Measurements from ENCODE around the gene SORCS2.

SORCS2 gene

GRCh38 chr4:7533267-7533666 is 340.9 kb downstream of the SORCS2 start:
- in situ Hi-C loops (cut with MboI; ENCODE audit: low sequenced_read_pairs, unreplicated experiment), result no loop called here
- no peak for TF ChIP-seq CTCF (IDR thresholded peaks at IDR 0.05; ENCODE audit: borderline replicate concordance, control extremely low read depth, extremely low read depth, insufficient read depth, missing control alignments)
- DNase-seq (ENCODE audit: low spot score), result no peak

GRCh38 chr4:7535094-7535493 is 342.8 kb downstream of the SORCS2 start:
- in situ Hi-C loops (cut with MboI; ENCODE audit: low sequenced_read_pairs, unreplicated experiment), result no loop called here
- no peak for TF ChIP-seq CTCF (IDR thresholded peaks at IDR 0.05; ENCODE audit: borderline replicate concordance, control extremely low read depth, extremely low read depth, insufficient read depth, missing control alignments)
- no peak for DNase-seq (ENCODE audit: low spot score)

GRCh38 chr4:7535619-7536018 is 343.3 kb downstream of the SORCS2 start:
- in situ Hi-C loops (cut with MboI; ENCODE audit: low sequenced_read_pairs, unreplicated experiment), result no loop called here
- no peak for TF ChIP-seq CTCF (IDR thresholded peaks at IDR 0.05; ENCODE audit: borderline replicate concordance, control extremely low read depth, extremely low read depth, insufficient read depth, missing control alignments)
- no peak for DNase-seq (ENCODE audit: low spot score)

- TF ChIP-seq CTCF (IDR thresholded peaks at IDR 0.05; ENCODE audit: borderline replicate concordance, control extremely low read depth, extremely low read depth, insufficient read depth, missing control alignments), result no peak
- DNase-seq (ENCODE audit: low spot score), result no peak
- in situ Hi-C loops (cut with MboI; ENCODE audit: low sequenced_read_pairs, unreplicated experiment), result no loop called here
Observed at GRCh38 chr4:7536876-7537275, 344.5 kb downstream of the SORCS2 start.

GRCh38 chr4:7537853-7538400 is 345.6 kb downstream of the SORCS2 start:
- in situ Hi-C loops (cut with MboI; ENCODE audit: low sequenced_read_pairs, unreplicated experiment), result no loop called here
- DNase-seq (ENCODE audit: low spot score), result no peak
- no peak for TF ChIP-seq CTCF (IDR thresholded peaks at IDR 0.05; ENCODE audit: borderline replicate concordance, control extremely low read depth, extremely low read depth, insufficient read depth, missing control alignments)

- no peak for DNase-seq (ENCODE audit: low spot score)
- TF ChIP-seq CTCF (IDR thresholded peaks at IDR 0.05; ENCODE audit: borderline replicate concordance, control extremely low read depth, extremely low read depth, insufficient read depth, missing control alignments), result no peak
- in situ Hi-C loops (cut with MboI; ENCODE audit: low sequenced_read_pairs, unreplicated experiment), result no loop called here
Observed at GRCh38 chr4:7538518-7538917, 346.2 kb downstream of the SORCS2 start.

- in situ Hi-C loops (cut with MboI; ENCODE audit: low sequenced_read_pairs, unreplicated experiment), result no loop called here
- TF ChIP-seq CTCF (IDR thresholded peaks at IDR 0.05; ENCODE audit: borderline replicate concordance, control extremely low read depth, extremely low read depth, insufficient read depth, missing control alignments), result no peak
- DNase-seq (ENCODE audit: low spot score), result no peak
Observed at GRCh38 chr4:7539186-7539585, 346.8 kb downstream of the SORCS2 start.

All from GM13976 (cell line).